Renal cortex interstitium (tissue), 3 donors: ENCODE data around the gene AP4S1. TPM values are rescaled to one million over a fixed set of nuclear protein-coding genes. Genes with fewer than 3 reads are reported as not detected.

Source experiments
- polyA plus RNA-seq, 3 donors: library from polyadenylated mRNA; unstranded; fragments of 120-200 nt; gene quantifications; one replicate each; pipeline ENCODE4 v1.2.1, GENCODE V29; 2013; ENCODE audit not compliant: insufficient read length in 3 of 3

AP4S1 gene
- polyA plus RNA-seq, 3 donors, result 15.9 to 20.2 (median 19.0) TPM

Other genes with a start within 250 kb of the AP4S1 start
- gene COCH, start 151.1 kb upstream of the AP4S1 start, polyA plus RNA-seq, result 1 to 10 TPM; 3.4 to 4.3 (median 4.3) TPM
- gene STRN3, start 730 bp downstream of the AP4S1 start, polyA plus RNA-seq, result 10 to 100 TPM; 43.7 to 52.7 (median 45.6) TPM
- gene HECTD1, start 182.1 kb downstream of the AP4S1 start, polyA plus RNA-seq, result 100 to 1,000 TPM; 165 to 195 (median 170) TPM